ENCODE results near the gene HOXA4.

DNA sequence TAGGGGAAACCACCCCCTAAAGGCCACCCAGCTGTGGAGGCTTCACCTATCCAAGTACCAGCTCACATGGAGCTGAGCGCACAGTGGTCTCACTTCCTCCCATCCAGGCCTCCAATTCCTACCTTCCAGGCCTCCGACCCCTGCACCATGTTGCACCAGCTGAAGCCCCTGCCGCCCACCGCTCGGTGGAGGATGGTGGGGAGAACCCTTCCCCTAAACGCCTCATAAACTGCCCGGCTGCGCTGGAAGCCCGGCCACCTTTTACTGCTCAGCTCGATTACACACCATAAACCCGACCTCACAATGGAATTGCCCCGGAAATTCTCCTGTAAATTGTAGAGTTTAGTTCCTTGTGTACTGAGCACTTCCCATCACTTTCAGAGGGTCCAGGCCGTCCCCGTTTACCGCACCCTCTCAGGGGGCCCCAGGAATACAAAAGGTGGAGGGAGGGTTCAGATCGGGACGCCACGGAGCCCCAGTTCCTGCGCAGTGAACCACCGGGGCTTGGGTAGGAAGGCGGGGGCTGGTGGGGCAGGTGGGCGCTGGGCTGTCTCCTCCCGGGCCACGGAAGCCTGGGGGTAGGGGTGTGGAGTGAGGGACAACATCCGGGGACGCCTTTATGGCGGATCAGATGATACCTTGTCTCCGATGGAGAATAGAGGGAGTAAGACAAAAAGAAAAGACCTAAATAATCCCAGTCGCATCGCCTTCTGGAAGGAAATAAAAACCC is 27.3 kb upstream of the HOXA4 start:
- no peak for TF ChIP-seq CTCF (IDR thresholded peaks at IDR 0.05)
- no peak for TF ChIP-seq POLR2A (IDR thresholded peaks at IDR 0.05)
